Colonic mucosa (tissue), 4 donors: ENCODE data around the gene FHAD1. TPM values are rescaled to one million over a fixed set of nuclear protein-coding genes. Genes with fewer than 3 reads are reported as not detected.

Experiments used
- DNase-seq: peaks from one replicate; pipeline ENCODE4 v3.0.0-alpha.2; 2020
- H3K27ac ChIP-seq: fragments of 200-600 bp; one replicate; pipeline ENCODE4 v1.8.0; 2021
- H3K27me3 ChIP-seq: fragments of 200-600 bp; one replicate; pipeline ENCODE4 v1.8.0; 2021
- H3K36me3 ChIP-seq: fragments of 200-600 bp; one replicate; pipeline ENCODE4 v1.8.0; 2021
- H3K4me1 ChIP-seq: fragments of 200-600 bp; one replicate; pipeline ENCODE4 v1.8.0; 2021; ENCODE audit warnings: mild to moderate bottlenecking
- H3K4me3 ChIP-seq: fragments of 200-600 bp; one replicate; pipeline ENCODE4 v1.8.0; 2021
- H3K9ac ChIP-seq, 2 donors: one replicate each; pipeline ENCODE4 v1.7.0; 2013; ENCODE audit warnings: control low read depth in 2 of 2, low read depth in 2 of 2, low read length in 2 of 2
- H3K9me3 ChIP-seq: fragments of 200-600 bp; one replicate; pipeline ENCODE4 v1.8.0; 2021
- intact Hi-C: fragments of 100-400 bp; cut with DNase I; formaldehyde crosslinking; loops from one replicate; pipeline ENCODE4 v1.14.1; 2022
- total RNA-seq, 2 donors: library from RNA; stranded (reverse); fragmentation: NEBNext Ultra II Directional in 1 of 2; extraction: Animal tissue kit (Norgen Biotek cat#: 25700) in 1 of 2; gene quantifications; one replicate each; pipeline ENCODE4 v1.2.1, GENCODE V29; 2021
- TF ChIP-seq, protein P1 (sequence below): fragments of 200-600 bp; IDR thresholded peaks from one replicate; pipeline ENCODE4 v1.8.0; 2022; ENCODE audit warnings: antibody characterized with exemption, mild to moderate bottlenecking
- donor health status: healthy.
- donor health status: DM: no; HTN: no; CAD: no.
- donor health status: DM: no; HTN: no; CAD: no.

The FHAD1 gene
- total RNA-seq, 2 donors from 2014 or later, result 1.5 to 1.8 TPM

DNA sequence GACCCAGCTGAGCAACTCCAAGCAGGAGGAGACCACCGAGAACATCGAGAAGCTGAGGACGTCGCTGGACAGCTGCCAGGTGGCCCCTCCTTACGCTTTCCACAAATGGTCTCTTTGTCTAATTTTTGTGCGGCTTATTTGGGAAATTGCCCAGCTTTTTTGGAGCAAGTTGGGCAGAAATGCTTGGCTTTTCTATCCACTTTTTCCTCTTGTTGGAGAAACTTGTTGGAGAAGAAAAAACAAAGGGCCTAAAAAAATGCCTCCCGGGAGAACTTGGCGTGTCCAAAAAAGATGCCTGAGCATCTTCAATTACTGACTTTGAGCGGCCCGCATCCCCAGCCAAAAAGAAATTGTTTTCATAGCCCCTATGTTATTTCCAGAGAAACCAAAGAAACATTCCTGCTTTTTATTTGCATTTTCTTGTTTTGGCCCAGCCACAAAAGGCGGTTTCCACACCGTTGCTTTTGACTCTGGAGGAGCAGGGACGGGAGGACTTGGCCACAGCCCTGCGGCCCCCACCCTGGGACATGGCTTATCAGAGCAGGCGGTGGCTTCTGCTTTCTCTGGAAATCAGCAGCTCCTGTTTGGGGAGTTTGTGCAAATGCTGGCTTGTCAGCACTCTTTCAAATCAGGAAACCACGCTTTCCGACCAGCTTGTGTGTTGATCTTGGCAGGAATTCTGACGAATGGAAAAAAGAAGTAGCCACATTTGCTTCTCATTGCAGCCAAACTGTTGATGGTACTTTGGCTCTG, 81.5 kb downstream of the FHAD1 start:
- intact Hi-C loops, result no loop called here

DNA sequence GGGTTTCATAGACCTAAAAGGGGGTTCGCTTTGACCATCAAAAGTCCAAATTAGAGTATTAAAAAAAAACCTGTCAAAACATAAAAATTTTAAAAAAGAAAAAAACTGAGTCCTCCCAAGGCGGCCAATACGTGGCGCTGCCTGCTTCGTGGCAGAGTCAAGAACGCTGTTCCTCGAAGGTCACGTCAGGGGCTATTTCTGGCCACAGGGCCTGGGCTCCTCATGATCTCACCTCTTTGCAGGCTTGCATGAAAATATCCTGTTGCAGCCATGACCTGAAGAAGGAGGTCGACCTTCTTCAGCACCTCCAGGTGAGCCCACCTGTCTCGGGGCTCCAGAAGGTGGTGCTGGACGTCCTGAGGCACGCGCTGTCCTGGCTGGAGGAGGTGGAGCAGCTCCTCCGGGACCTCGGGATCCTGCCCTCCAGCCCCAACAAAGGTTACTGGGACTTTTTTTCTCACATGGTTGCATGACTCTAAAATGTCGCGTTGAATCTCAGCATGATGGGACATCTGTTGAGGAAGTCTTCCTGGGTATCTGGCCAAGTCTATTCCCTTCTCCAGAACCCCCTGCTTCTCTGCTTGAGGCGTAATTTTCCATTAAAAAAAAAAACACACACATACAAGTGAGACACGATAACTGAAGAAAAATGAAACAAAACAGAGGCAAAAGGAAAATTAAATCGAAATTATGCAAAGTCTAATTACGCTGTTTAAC, 82.2 kb downstream of the FHAD1 start:
- intact Hi-C loops, result no loop called here
- H3K9ac ChIP-seq, result peak overlapping the region in 1 of 2 donors; percentile 51
- H3K4me3 ChIP-seq, result no peak overlapping the region
- no peaks in the 10 kb centered on the region for H3K9me3 ChIP-seq
- peaks cover 15% of the 10 kb centered on the region for H3K4me1 ChIP-seq
- H3K36me3 ChIP-seq, result no peaks in the 10 kb centered on the region
- H3K27me3 ChIP-seq, result no peaks in the 10 kb centered on the region
- TF ChIP-seq, protein P1, sequence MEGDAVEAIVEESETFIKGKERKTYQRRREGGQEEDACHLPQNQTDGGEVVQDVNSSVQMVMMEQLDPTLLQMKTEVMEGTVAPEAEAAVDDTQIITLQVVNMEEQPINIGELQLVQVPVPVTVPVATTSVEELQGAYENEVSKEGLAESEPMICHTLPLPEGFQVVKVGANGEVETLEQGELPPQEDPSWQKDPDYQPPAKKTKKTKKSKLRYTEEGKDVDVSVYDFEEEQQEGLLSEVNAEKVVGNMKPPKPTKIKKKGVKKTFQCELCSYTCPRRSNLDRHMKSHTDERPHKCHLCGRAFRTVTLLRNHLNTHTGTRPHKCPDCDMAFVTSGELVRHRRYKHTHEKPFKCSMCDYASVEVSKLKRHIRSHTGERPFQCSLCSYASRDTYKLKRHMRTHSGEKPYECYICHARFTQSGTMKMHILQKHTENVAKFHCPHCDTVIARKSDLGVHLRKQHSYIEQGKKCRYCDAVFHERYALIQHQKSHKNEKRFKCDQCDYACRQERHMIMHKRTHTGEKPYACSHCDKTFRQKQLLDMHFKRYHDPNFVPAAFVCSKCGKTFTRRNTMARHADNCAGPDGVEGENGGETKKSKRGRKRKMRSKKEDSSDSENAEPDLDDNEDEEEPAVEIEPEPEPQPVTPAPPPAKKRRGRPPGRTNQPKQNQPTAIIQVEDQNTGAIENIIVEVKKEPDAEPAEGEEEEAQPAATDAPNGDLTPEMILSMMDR, result no peak
- no peak overlapping the region for H3K27ac ChIP-seq
- DNase-seq, result no peak

More for the DNA sequence above, 81.5 kb downstream of the FHAD1 start:
- H3K27me3 ChIP-seq, result no peaks in the 10 kb centered on the region
- no peaks in the 10 kb centered on the region for H3K9me3 ChIP-seq
- DNase-seq, result peak; percentile 53
- H3K36me3 ChIP-seq, result no peaks in the 10 kb centered on the region
- no peak overlapping the region for H3K27ac ChIP-seq
- no peak overlapping the region for H3K4me3 ChIP-seq
- H3K4me1 ChIP-seq, result peaks cover 20% of the 10 kb centered on the region
- no peak overlapping the region for H3K9ac ChIP-seq
- TF ChIP-seq, protein P1, result no peak

DNA sequence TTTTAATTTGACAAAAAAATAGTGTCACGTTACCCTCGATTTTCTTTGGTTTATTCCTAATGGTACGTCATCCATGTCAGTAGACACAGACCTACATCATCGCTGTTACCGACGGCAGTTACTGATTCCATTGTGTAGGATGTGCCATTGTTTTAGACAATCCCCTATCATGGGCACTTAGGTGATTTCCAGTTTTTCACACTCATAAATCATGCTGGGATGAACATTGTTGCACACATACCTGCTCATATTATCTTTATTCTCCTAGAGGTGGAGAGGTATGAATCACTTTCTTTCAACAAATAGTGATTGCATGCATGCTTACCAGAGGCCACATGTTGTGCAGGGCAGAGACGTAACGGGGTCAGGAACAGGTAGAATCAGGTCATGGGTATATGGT, 83.0 kb downstream of the FHAD1 start:
- TF ChIP-seq, protein P1, result no peak
- Histone ChIP-seq H3K4me1 (peaks cover 10% of the 10 kb centered on the region), H3K27me3 (no peaks in the 10 kb centered on the region), H3K9ac (no peak overlapping the region), H3K4me3 (no peak overlapping the region), H3K27ac (no peak overlapping the region), H3K9me3 (no peaks in the 10 kb centered on the region), H3K36me3 (no peaks in the 10 kb centered on the region)
- no peak for DNase-seq
- intact Hi-C loops, result no loop called here

DNA sequence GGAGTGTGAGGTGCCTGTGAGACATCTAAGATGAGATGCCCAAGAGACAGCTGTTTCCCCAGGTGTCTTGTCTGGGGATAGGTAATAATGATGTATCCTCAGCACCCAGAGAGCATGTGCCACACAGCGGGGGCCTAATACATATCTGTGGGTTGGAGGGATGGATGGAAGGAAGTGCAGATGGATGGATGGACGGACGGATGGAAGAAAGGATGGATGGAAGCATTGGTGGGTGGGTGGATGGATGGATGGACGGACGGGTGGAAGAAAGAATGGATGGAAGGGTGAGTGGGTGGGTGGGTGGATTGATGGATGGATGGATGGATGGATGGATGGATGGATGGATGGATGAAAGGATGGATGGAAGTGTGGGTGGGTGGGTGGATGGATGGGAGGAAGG, 84.2 kb downstream of the FHAD1 start:
- intact Hi-C loops, result no loop called here

DNA sequence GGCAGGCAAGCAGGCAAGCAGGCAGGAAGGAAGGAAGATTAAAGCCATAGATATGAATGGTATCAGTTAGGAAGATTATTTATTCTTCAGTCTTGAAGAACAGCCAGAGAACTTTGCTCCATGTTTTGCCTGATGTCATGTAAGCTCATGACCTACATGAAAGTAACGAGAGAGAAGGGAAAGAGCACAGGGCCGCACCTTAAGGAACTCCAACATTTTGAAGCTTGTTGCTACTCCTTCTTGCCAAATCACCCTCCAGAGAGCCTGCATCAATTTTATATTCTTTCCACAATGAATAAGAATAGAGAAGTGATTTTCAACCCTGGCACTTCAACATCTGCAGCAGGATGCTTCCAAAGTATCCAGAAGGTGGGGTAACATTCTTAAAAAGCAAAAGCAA, 84.7 kb downstream of the FHAD1 start:
- no peak overlapping the region for H3K4me3 ChIP-seq
- H3K4me1 ChIP-seq, result peaks cover 10% of the 10 kb centered on the region
- TF ChIP-seq, protein P1, result no peak
- no peaks in the 10 kb centered on the region for H3K9me3 ChIP-seq
- no peak overlapping the region for H3K27ac ChIP-seq
- no peak overlapping the region for H3K9ac ChIP-seq
- H3K36me3 ChIP-seq, result no peaks in the 10 kb centered on the region
- intact Hi-C loops, result no loop called here
- no peak for DNase-seq
- H3K27me3 ChIP-seq, result no peaks in the 10 kb centered on the region

More for the DNA sequence above, 84.2 kb downstream of the FHAD1 start:
- Histone ChIP-seq H3K4me1 (peaks cover 10% of the 10 kb centered on the region), H3K9me3 (no peaks in the 10 kb centered on the region), H3K9ac (no peak overlapping the region), H3K27ac (no peak overlapping the region), H3K27me3 (no peaks in the 10 kb centered on the region), H3K36me3 (no peaks in the 10 kb centered on the region), H3K4me3 (no peak overlapping the region)
- TF ChIP-seq, protein P1, result no peak
- no peak for DNase-seq
